HG03039 (cell line): ENCODE data around the gene ABCA12.

Source experiments
- ATAC-seq: cut with Tn5 transposase; IDR thresholded peaks from one replicate; pipeline ENCODE4 v1.9.1; 2021; ENCODE audit warnings: mild to moderate bottlenecking, moderate library complexity; ENCODE audit not compliant: unreplicated experiment

The ABCA12 gene

GRCh38 chr2:215049341-215049740 is 89.1 kb downstream of the ABCA12 start:
- ATAC-seq = no peak

GRCh38 chr2:215038421-215038820 is 100.0 kb downstream of the ABCA12 start:
- ATAC-seq = no peak

- no peak for ATAC-seq
Measured at GRCh38 chr2:215036314-215036713, 102.1 kb downstream of the ABCA12 start.

GRCh38 chr2:215034154-215034553 is 104.3 kb downstream of the ABCA12 start:
- no peak for ATAC-seq

- ATAC-seq = no peak
Measured at GRCh38 chr2:215032153-215032552, 106.3 kb downstream of the ABCA12 start.

GRCh38 chr2:215031321-215031720 is 107.1 kb downstream of the ABCA12 start:
- no peak for ATAC-seq

GRCh38 chr2:215029936-215030335 is 108.5 kb downstream of the ABCA12 start:
- ATAC-seq = no peak

GRCh38 chr2:215028231-215028630 is 110.2 kb downstream of the ABCA12 start:
- ATAC-seq = no peak

GRCh38 chr2:215027779-215028178 is 110.6 kb downstream of the ABCA12 start:
- ATAC-seq = no peak

- no peak for ATAC-seq
Measured at GRCh38 chr2:215022910-215023309, 115.5 kb downstream of the ABCA12 start.

- no peak for ATAC-seq
Measured at GRCh38 chr2:215022418-215022817, 116.0 kb downstream of the ABCA12 start.

GRCh38 chr2:215020283-215020682 is 118.1 kb downstream of the ABCA12 start:
- ATAC-seq = no peak

GRCh38 chr2:215019521-215020145 is 118.8 kb downstream of the ABCA12 start:
- peak; percentile 53 for ATAC-seq

- peak; percentile 40 for ATAC-seq
Measured at GRCh38 chr2:215019085-215019484, 119.3 kb downstream of the ABCA12 start.

GRCh38 chr2:215015421-215015820 is 123.0 kb downstream of the ABCA12 start:
- no peak for ATAC-seq

GRCh38 chr2:215010390-215010789 is 128.0 kb downstream of the ABCA12 start:
- ATAC-seq = no peak

GRCh38 chr2:215003001-215003400 is 135.4 kb downstream of the ABCA12 start:
- ATAC-seq = no peak

- ATAC-seq = peak; percentile 52
Measured at GRCh38 chr2:215002500-215002899, 135.9 kb downstream of the ABCA12 start.

GRCh38 chr2:215000721-215001120 is 137.7 kb downstream of the ABCA12 start:
- ATAC-seq = no peak

- ATAC-seq = peak; percentile 91
Measured at GRCh38 chr2:214995926-214996670, 142.3 kb downstream of the ABCA12 start.

GRCh38 chr2:214995409-214995808 is 143.0 kb downstream of the ABCA12 start:
- ATAC-seq = peak; percentile 56

GRCh38 chr2:214992911-214993310 is 145.5 kb downstream of the ABCA12 start:
- ATAC-seq = no peak
